ENCODE data around the gene PRSS27. TPM values are rescaled to one million over a fixed set of nuclear protein-coding genes. Genes with fewer than 3 reads are reported as not detected.

The PRSS27 gene
- total RNA-seq, 2 donors from 2014 or later, result 4.4 to 8.7 TPM

- no peaks in the 10 kb centered on the region for H3K4me1 ChIP-seq (ENCODE audit: control insufficient read depth in 1 of 2, low read depth in 2 of 2)
- DNase-seq (ENCODE audit: low spot score) (no peak), ATAC-seq (ENCODE audit: insufficient number of reproducible peaks, low FRiP score, low read depth) (no peak)
- H3K4me3 ChIP-seq, result no peak overlapping the region
- H3K36me3 ChIP-seq, result peaks cover 95% of the 10 kb centered on the region
- TF ChIP-seq, protein P1, sequence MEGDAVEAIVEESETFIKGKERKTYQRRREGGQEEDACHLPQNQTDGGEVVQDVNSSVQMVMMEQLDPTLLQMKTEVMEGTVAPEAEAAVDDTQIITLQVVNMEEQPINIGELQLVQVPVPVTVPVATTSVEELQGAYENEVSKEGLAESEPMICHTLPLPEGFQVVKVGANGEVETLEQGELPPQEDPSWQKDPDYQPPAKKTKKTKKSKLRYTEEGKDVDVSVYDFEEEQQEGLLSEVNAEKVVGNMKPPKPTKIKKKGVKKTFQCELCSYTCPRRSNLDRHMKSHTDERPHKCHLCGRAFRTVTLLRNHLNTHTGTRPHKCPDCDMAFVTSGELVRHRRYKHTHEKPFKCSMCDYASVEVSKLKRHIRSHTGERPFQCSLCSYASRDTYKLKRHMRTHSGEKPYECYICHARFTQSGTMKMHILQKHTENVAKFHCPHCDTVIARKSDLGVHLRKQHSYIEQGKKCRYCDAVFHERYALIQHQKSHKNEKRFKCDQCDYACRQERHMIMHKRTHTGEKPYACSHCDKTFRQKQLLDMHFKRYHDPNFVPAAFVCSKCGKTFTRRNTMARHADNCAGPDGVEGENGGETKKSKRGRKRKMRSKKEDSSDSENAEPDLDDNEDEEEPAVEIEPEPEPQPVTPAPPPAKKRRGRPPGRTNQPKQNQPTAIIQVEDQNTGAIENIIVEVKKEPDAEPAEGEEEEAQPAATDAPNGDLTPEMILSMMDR (IDR thresholded peaks at IDR 0.05), result no peak
- H3K9me3 ChIP-seq, result no peaks in the 10 kb centered on the region
- no peak overlapping the region for H3K27ac ChIP-seq
- no peaks in the 10 kb centered on the region for H3K27me3 ChIP-seq (replicated peaks; ENCODE audit: insufficient read depth)
These were observed 42.7 kb upstream of the PRSS27 start for GRCh38 chr16:2762711-2763110.

DNA sequence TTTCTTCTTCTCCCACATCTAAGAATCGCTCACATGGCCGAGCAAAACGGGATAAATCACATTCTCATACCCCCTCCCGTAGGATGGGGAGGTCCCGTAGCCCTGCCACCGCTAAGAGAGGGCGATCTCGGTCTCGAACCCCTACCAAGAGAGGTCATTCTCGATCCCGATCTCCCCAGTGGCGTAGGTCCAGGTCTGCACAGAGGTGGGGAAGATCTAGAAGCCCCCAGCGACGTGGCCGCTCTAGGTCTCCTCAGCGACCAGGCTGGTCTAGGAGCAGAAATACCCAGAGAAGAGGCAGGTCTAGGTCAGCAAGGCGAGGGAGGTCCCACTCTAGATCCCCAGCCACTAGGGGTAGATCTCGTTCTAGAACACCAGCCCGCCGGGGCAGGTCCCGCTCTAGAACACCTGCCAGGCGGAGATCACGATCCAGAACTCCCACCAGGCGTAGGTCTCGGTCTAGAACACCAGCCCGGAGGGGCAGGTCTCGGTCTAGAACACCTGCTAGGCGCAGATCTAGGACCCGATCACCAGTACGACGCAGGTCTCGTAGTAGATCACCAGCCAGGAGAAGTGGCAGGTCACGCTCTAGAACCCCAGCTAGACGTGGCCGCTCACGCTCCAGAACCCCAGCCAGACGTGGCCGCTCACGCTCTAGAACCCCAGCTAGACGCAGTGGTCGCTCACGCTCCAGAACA is 42.0 kb upstream of the PRSS27 start:
- Histone ChIP-seq H3K4me3 (no peak overlapping the region), H3K27me3 (replicated peaks; ENCODE audit: insufficient read depth) (no peaks in the 10 kb centered on the region), H3K36me3 (peaks cover 93% of the 10 kb centered on the region), H3K4me1 (ENCODE audit: control insufficient read depth in 1 of 2, low read depth in 2 of 2) (no peaks in the 10 kb centered on the region), H3K9me3 (no peaks in the 10 kb centered on the region), H3K27ac (no peak overlapping the region)
- ATAC-seq (ENCODE audit: insufficient number of reproducible peaks, low FRiP score, low read depth), result no peak
- DNase-seq (ENCODE audit: low spot score), result no peak
- TF ChIP-seq, protein P1 (IDR thresholded peaks at IDR 0.05), result no peak

GRCh38 chr16:2761472-2761871 is 41.4 kb upstream of the PRSS27 start:
- Histone ChIP-seq H3K27ac (no peak overlapping the region), H3K36me3 (peaks cover 88% of the 10 kb centered on the region), H3K4me1 (ENCODE audit: control insufficient read depth in 1 of 2, low read depth in 2 of 2) (peaks cover 2 to 4% of the 10 kb centered on the region in 2 donors), H3K4me3 (no peak overlapping the region), H3K27me3 (replicated peaks; ENCODE audit: insufficient read depth) (no peaks in the 10 kb centered on the region), H3K9me3 (no peaks in the 10 kb centered on the region)
- TF ChIP-seq, protein P1 (IDR thresholded peaks at IDR 0.05), result no peak
- ATAC-seq (ENCODE audit: insufficient number of reproducible peaks, low FRiP score, low read depth) (no peak), DNase-seq (ENCODE audit: low spot score) (no peak)

DNA sequence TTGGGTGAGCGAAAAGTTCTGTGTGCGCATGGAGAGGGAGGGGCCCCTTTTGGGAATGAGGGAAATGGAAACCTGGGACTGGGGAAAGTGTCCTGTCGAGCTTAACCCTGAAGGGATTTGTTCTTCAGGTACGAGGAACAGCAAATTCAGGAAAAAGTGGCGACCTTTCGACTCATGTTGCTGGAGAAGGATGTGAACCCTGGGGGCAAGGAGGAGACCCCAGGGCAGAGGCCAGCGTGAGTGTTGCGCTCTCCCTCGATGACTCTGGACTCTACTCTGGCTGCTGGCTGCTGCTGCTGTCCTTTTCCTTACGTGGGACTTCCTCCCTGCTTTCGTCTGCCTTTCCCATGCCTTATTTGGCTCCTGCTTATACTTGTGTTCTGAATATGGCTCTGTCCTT is 37.3 kb upstream of the PRSS27 start:
- Histone ChIP-seq H3K4me1 (ENCODE audit: control insufficient read depth in 1 of 2, low read depth in 2 of 2) (peaks cover 28 to 35% of the 10 kb centered on the region in 2 donors), H3K27me3 (replicated peaks; ENCODE audit: insufficient read depth) (no peaks in the 10 kb centered on the region), H3K36me3 (peaks cover 55% of the 10 kb centered on the region), H3K4me3 (no peak overlapping the region), H3K27ac (no peak overlapping the region), H3K9me3 (no peaks in the 10 kb centered on the region)
- TF ChIP-seq, protein P1 (IDR thresholded peaks at IDR 0.05), result no peak
- DNase-seq (ENCODE audit: low spot score) (no peak), ATAC-seq (ENCODE audit: insufficient number of reproducible peaks, low FRiP score, low read depth) (no peak)

- H3K27ac ChIP-seq, result no peak overlapping the region
- DNase-seq (ENCODE audit: low spot score) (no peak), ATAC-seq (ENCODE audit: insufficient number of reproducible peaks, low FRiP score, low read depth) (no peak)
- peak overlapping the region; percentile 82 for H3K4me3 ChIP-seq
- peaks cover 46% of the 10 kb centered on the region for H3K36me3 ChIP-seq
- H3K4me1 ChIP-seq (ENCODE audit: control insufficient read depth in 1 of 2, low read depth in 2 of 2), result peaks cover 33 to 41% of the 10 kb centered on the region in 2 donors
- TF ChIP-seq, protein P1 (IDR thresholded peaks at IDR 0.05), result no peak
- no peaks in the 10 kb centered on the region for H3K27me3 ChIP-seq (replicated peaks; ENCODE audit: insufficient read depth)
- H3K9me3 ChIP-seq, result no peaks in the 10 kb centered on the region
These were observed 36.4 kb upstream of the PRSS27 start for GRCh38 chr16:2756288-2757015.
